Kidney (tissue), 14 donors: ENCODE data around the gene AKAP11. TPM values are rescaled to one million over a fixed set of nuclear protein-coding genes. Genes with fewer than 3 reads are reported as not detected.

ENCODE experiments used
- DNase-seq, 5 donors: peaks; one replicate each; pipeline ENCODE4 v3.0.0-alpha.2; 2013 to 2020
- FAIRE-seq: peaks from 2 replicates; lab custom pipeline; 2012; peaks lifted over from hg19 to GRCh38; lab: Jason Lieb, UNC
- H3K27ac ChIP-seq, 2 donors: one replicate each; pipeline ENCODE4 v1.7.0; 2013; ENCODE audit warnings: low read depth in 2 of 2, low read length in 2 of 2, inconsistent platforms in 1 of 2
- H3K27me3 ChIP-seq: one replicate; pipeline ENCODE4 v1.7.1; 2013; ENCODE audit warnings: low read length, inconsistent platforms; ENCODE audit not compliant: control insufficient read depth, insufficient read depth
- H3K36me3 ChIP-seq, 3 donors: one replicate each; pipeline versions ENCODE4 v1.7.0 to v1.7.1; 2013; ENCODE audit warnings: low read length in 3 of 3, control low read depth in 1 of 3, inconsistent platforms in 1 of 3; ENCODE audit not compliant: insufficient read depth in 3 of 3, control insufficient read depth in 2 of 3
- H3K4me1 ChIP-seq, 3 donors: one replicate each; pipeline versions ENCODE4 v1.7.0 to v1.7.1; 2013; ENCODE audit warnings: low read length in 3 of 3, inconsistent platforms in 1 of 3, low read depth in 1 of 3; ENCODE audit not compliant: control insufficient read depth in 2 of 3, insufficient read depth in 2 of 3
- H3K4me3 ChIP-seq, 3 donors: one replicate each; pipeline versions ENCODE4 v1.7.0 to v1.8.1; 2013; ENCODE audit warnings: low read length in 3 of 3, control low read depth in 1 of 3, inconsistent platforms in 1 of 3
- H3K9ac ChIP-seq, 3 donors: one replicate each; pipeline versions ENCODE4 v1.7.0 to v1.7.1; 2013; ENCODE audit warnings: low read length in 3 of 3, control low read depth in 1 of 3, inconsistent platforms in 1 of 3
- H3K9me3 ChIP-seq, 3 donors: one replicate each; pipeline versions ENCODE4 v1.7.0 to v1.7.1; 2013; ENCODE audit warnings: low read length in 3 of 3, control low read depth in 1 of 3, inconsistent platforms in 1 of 3; ENCODE audit not compliant: control insufficient read depth in 2 of 3, insufficient read depth in 1 of 3
- intact Hi-C: fragments of 100-400 bp; cut with DNase I; formaldehyde crosslinking; loops from one replicate; pipeline ENCODE4 v1.11.1; 2022
- polyA plus RNA-seq: library from polyadenylated mRNA; stranded (reverse); fragments of 350-450 nt; fragmentation: Illumina TruSeq; extraction: RNeasy Lipid Tissue Mini Kit (QIAGEN cat#74804); gene quantifications from one replicate; pipeline ENCODE4 v1.2.3, GENCODE V29; 2014; ENCODE audit warnings: low read depth, low replicate concordance; ENCODE audit not compliant: insufficient read depth
- total RNA-seq: library from RNA; stranded (reverse); fragmentation: NEBNext Ultra II Directional; extraction: Animal tissue kit (Norgen Biotek cat#: 25700); gene quantifications from one replicate; pipeline ENCODE4 v1.2.1, GENCODE V29; 2021
- TF ChIP-seq, protein P1 (sequence below): IDR thresholded peaks from 3 replicates; pipeline ENCODE4 v1.5.1; 2012; ENCODE audit warnings: mild to moderate bottlenecking, moderate library complexity, borderline replicate concordance; ENCODE audit not compliant: insufficient read depth; ENCODE audit errors: extremely low read depth
- donor health status: control.
- donor health status: control.
- donor health status: control.
- donor health status: control.
- donor health status: control.
- donor health status: DM: yes; HTN: yes; CAD: no.
- donor health status: Normal renal cell carcinoma (clear cell type).

AKAP11 gene
- total and polyA plus RNA-seq, 2 donors from 2014 or later: 4.9 to 35.2 TPM

DNA sequence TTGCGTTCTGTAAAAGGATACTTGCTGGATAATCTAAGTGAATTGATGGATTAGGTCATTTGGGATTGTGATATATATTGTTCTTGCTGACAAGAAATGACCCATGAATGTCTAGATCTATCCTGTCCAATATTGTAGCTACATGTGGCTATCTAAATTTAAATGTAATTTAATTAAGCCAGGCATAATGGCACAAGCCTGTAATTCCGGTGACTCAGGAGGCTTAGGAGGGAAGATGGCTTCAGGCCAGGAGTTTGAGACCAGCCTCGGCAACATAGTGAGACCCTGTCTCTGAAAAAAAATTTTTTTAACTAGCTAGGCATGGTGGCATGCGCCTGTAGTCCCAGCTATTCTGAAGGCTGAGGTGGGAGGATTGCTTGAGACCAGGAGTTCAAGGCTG lies 39.3 kb upstream of the AKAP11 start:
- Histone ChIP-seq H3K4me3 (no peak overlapping the region), H3K4me1 (no peaks in the 10 kb centered on the region), H3K36me3 (no peaks in the 10 kb centered on the region), H3K27ac (no peak overlapping the region), H3K9me3 (no peaks in the 10 kb centered on the region), H3K27me3 (no peaks in the 10 kb centered on the region), H3K9ac (no peak overlapping the region)
- intact Hi-C loops: no loop called here
- no peak for FAIRE-seq
- no peak for DNase-seq
- TF ChIP-seq, protein P1, sequence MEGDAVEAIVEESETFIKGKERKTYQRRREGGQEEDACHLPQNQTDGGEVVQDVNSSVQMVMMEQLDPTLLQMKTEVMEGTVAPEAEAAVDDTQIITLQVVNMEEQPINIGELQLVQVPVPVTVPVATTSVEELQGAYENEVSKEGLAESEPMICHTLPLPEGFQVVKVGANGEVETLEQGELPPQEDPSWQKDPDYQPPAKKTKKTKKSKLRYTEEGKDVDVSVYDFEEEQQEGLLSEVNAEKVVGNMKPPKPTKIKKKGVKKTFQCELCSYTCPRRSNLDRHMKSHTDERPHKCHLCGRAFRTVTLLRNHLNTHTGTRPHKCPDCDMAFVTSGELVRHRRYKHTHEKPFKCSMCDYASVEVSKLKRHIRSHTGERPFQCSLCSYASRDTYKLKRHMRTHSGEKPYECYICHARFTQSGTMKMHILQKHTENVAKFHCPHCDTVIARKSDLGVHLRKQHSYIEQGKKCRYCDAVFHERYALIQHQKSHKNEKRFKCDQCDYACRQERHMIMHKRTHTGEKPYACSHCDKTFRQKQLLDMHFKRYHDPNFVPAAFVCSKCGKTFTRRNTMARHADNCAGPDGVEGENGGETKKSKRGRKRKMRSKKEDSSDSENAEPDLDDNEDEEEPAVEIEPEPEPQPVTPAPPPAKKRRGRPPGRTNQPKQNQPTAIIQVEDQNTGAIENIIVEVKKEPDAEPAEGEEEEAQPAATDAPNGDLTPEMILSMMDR: no peak

DNA sequence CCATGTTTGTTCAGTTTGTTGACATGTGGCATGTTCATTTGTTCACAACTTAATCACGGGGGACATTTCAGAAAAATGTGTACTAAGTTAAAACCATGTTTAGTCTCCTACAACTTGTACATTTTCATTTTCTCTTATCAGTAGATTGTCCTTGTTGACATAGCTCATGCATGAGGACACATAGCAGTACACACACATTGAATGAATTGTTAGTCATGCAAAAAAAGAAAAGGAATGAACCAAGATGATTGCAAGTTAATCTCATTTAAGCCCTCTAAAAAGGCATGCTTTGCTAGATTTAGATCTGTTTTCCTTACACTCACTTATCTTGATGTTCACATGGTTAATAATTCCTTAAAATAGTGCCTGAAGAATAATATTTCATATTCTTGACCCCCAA lies 38.2 kb upstream of the AKAP11 start:
- Histone ChIP-seq H3K27ac (no peak overlapping the region), H3K4me3 (no peak overlapping the region), H3K9me3 (no peaks in the 10 kb centered on the region), H3K36me3 (no peaks in the 10 kb centered on the region), H3K27me3 (no peaks in the 10 kb centered on the region), H3K4me1 (no peaks in the 10 kb centered on the region), H3K9ac (no peak overlapping the region)
- FAIRE-seq (no peak), DNase-seq (no peak)
- TF ChIP-seq, protein P1: no peak
- intact Hi-C loops: no loop called here

DNA sequence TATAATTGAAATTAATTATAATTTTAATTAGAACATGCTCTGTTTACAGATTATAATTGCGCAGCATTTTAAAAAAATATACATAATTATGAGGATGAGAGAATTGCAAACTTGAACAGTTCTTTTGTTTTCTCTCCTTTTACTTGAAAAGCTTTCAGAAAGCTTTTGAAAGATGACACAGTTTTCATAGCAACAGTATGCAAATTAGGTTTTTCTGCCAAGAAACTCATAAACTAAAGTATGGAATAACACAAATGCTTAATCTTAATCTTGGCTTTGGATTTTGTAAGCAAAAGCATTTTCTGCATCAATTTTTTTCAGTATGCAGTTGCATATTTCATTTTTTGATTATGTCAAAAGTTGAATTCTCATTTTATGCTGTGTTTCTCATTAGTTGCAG lies 32.8 kb upstream of the AKAP11 start:
- no peaks in the 10 kb centered on the region for H3K27me3 ChIP-seq
- no peaks in the 10 kb centered on the region for H3K9me3 ChIP-seq
- peaks cover 0 to 2% (median 0%) of the 10 kb centered on the region in 3 donors for H3K36me3 ChIP-seq
- DNase-seq (peak in 1 of 5 donors; percentile 14), FAIRE-seq (no peak)
- intact Hi-C loops: no loop called here
- no peaks in the 10 kb centered on the region for H3K4me1 ChIP-seq
- H3K9ac ChIP-seq: no peak overlapping the region
- no peak overlapping the region for H3K4me3 ChIP-seq
- H3K27ac ChIP-seq: no peak overlapping the region
- TF ChIP-seq, protein P1: no peak

DNA sequence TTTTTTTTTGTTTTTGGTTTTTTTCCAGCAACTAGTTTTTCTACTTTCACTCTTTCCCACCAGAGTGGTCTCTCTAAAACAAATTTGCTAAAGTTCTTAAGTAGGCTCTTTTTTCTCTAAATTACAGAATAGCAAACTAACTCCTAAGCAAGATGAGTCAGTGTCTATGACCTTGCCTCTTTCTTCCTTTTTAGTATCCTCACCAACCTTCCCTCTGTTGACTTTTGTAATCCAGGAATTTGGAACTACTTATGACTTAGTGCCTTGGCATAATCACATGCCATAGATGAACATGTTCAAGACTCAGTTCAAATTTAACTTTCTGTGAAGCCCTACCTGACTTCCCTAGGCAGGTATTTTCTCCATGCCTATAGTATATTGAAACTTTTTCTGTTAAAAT lies 32.3 kb upstream of the AKAP11 start:
- Histone ChIP-seq H3K27me3 (no peaks in the 10 kb centered on the region), H3K36me3 (peaks cover 0 to 2% (median 0%) of the 10 kb centered on the region in 3 donors), H3K27ac (no peak overlapping the region), H3K9me3 (no peaks in the 10 kb centered on the region), H3K4me1 (no peaks in the 10 kb centered on the region), H3K9ac (no peak overlapping the region), H3K4me3 (no peak overlapping the region)
- no peak for DNase-seq
- TF ChIP-seq, protein P1: no peak
- no peak for FAIRE-seq
- intact Hi-C loops: no loop called here
